ENCODE results near the gene DQX1. TPM values are rescaled to one million over a fixed set of nuclear protein-coding genes. Genes with fewer than 3 reads are reported as not detected.

The DQX1 gene
- total and polyA plus RNA-seq, 9 of the 15 experiments (the other 6 are each of a cell fraction or from before 2014, with no cell fraction given): 0.04 to 0.38 (median 0.18) TPM; not detected in 1

- TF ChIP-seq KLF13 (tag; IDR thresholded peaks at IDR 0.05; ENCODE audit: borderline replicate concordance, low read depth) (0 out of 2 replicates have a peak, but pooled peaks have one; percentile 16), HDAC1 (IDR thresholded peaks at IDR 0.05) (no peak), PRPF4 (IDR thresholded peaks at IDR 0.05; ENCODE audit: insufficient read depth, low read depth, low read length, poor library complexity, severe bottlenecking) (no peak), KLF1 (tag; IDR thresholded peaks at IDR 0.05) (no peak), MAFK (IDR thresholded peaks at IDR 0.05; ENCODE audit: low read length) (no peak), CXXC5 (CRISPR knock-in tag; IDR thresholded peaks at IDR 0.05) (no peak), MAX (CRISPR knock-in tag; IDR thresholded peaks at IDR 0.05) (peak; percentile 64), STAT6 (CRISPR knock-in tag; IDR thresholded peaks at IDR 0.05) (no peak), ATF6 (CRISPR knock-in tag; IDR thresholded peaks at IDR 0.05) (no peak), ZNF133 (CRISPR knock-in tag; IDR thresholded peaks at IDR 0.05) (no peak), CEBPZ (IDR thresholded peaks at IDR 0.05; ENCODE audit: borderline replicate concordance, low read depth, low read length) (no peak), BCLAF1 (IDR thresholded peaks at IDR 0.05; ENCODE audit: borderline replicate concordance in 1 of 2, control insufficient read depth in 1 of 2, low read depth in 2 of 2, low read length in 1 of 2) (0 out of 4 replicates have a peak, but pooled peaks of 1 of the 2 experiments have one; percentile 38), DDX20 (tag; IDR thresholded peaks at IDR 0.05; ENCODE audit: low read depth) (no peak), PCBP1 (IDR thresholded peaks at IDR 0.05; ENCODE audit: low read depth, low read length, poor library complexity, severe bottlenecking) (no peak)
These were observed 2.7 kb upstream of the DQX1 start (continued) for GRCh38 chr2:74528600-74529356.

Data from K562 (cell line).